ENCODE results near the gene PVALEF. TPM values are rescaled to one million over a fixed set of nuclear protein-coding genes. Genes with fewer than 3 reads are reported as not detected.

PVALEF gene
- total RNA-seq, 1 donor from 2014 or later = not detected

- intact Hi-C loops (cut with micrococcal nuclease) = no loop called here
Measured at GRCh38 chr17:81180836-81181810, 15.8 kb downstream of the PVALEF start.

- intact Hi-C loops (cut with micrococcal nuclease) = no loop called here
Measured at GRCh38 chr17:81181811-81182185, 16.5 kb downstream of the PVALEF start.

GRCh38 chr17:81182596-81182995, 17.3 kb downstream of the PVALEF start:
- intact Hi-C loops (cut with micrococcal nuclease) = no loop called here

GRCh38 chr17:81183316-81183715, 18.0 kb downstream of the PVALEF start:
- intact Hi-C loops (cut with micrococcal nuclease) = no loop called here

GRCh38 chr17:81183807-81184206, 18.5 kb downstream of the PVALEF start:
- intact Hi-C loops (cut with micrococcal nuclease) = no loop called here

GRCh38 chr17:81184555-81184954, 19.2 kb downstream of the PVALEF start:
- intact Hi-C loops (cut with micrococcal nuclease) = no loop called here

GRCh38 chr17:81186203-81186602, 20.9 kb downstream of the PVALEF start:
- intact Hi-C loops (cut with micrococcal nuclease) = no loop called here

GRCh38 chr17:81187120-81187519, 21.8 kb downstream of the PVALEF start:
- intact Hi-C loops (cut with micrococcal nuclease) = no loop called here

GRCh38 chr17:81187586-81188490, 22.5 kb downstream of the PVALEF start:
- intact Hi-C loops (cut with micrococcal nuclease) = no loop called here

- intact Hi-C loops (cut with micrococcal nuclease) = no loop called here
Measured at GRCh38 chr17:81188491-81188840, 23.2 kb downstream of the PVALEF start.

GRCh38 chr17:81189016-81189415, 23.7 kb downstream of the PVALEF start:
- intact Hi-C loops (cut with micrococcal nuclease) = no loop called here

- intact Hi-C loops (cut with micrococcal nuclease) = no loop called here
Measured at GRCh38 chr17:81189670-81190530, 24.6 kb downstream of the PVALEF start.

GRCh38 chr17:81190591-81190990, 25.3 kb downstream of the PVALEF start:
- intact Hi-C loops (cut with micrococcal nuclease) = no loop called here

GRCh38 chr17:81191116-81191515, 25.8 kb downstream of the PVALEF start:
- intact Hi-C loops (cut with micrococcal nuclease) = no loop called here

- intact Hi-C loops (cut with micrococcal nuclease) = no loop called here
Measured at GRCh38 chr17:81191646-81192045, 26.3 kb downstream of the PVALEF start.

GRCh38 chr17:81192386-81193050, 27.2 kb downstream of the PVALEF start:
- intact Hi-C loops (cut with micrococcal nuclease) = no loop called here

- intact Hi-C loops (cut with micrococcal nuclease) = no loop called here
Measured at GRCh38 chr17:81193051-81193410, 27.7 kb downstream of the PVALEF start.

GRCh38 chr17:81193470-81194224, 28.3 kb downstream of the PVALEF start:
- intact Hi-C loops (cut with micrococcal nuclease) = no loop called here

- intact Hi-C loops (cut with micrococcal nuclease) = no loop called here
Measured at GRCh38 chr17:81194225-81194760, 29.0 kb downstream of the PVALEF start.
